GM23248 (cell line): ENCODE measurements around the gene CERKL. TPM values are rescaled to one million over a fixed set of nuclear protein-coding genes. Genes with fewer than 3 reads are reported as not detected.

Source experiments
- DNase-seq: peaks from one replicate; pipeline ENCODE4 v3.0.0-alpha.2; 2015
- H2AFZ ChIP-seq: fragments of 200-600 bp; sonication (generic); 2 replicates; pipeline ENCODE4 v1.6.1; 2016; ENCODE audit warnings: antibody characterized with exemption
- H3F3A ChIP-seq: fragments of 200-600 bp; sonication (generic); 2 replicates; pipeline ENCODE4 v1.6.1; 2016; ENCODE audit warnings: mild to moderate bottlenecking, antibody characterized with exemption, mixed run types; ENCODE audit not compliant: insufficient read depth
- H3K27ac ChIP-seq: fragments of 200-600 bp; sonication (generic); 2 replicates; pipeline ENCODE4 v1.5.1; 2016; ENCODE audit warnings: mild to moderate bottlenecking
- H3K27me3 ChIP-seq: fragments of 200-600 bp; sonication (generic); replicated peaks from 2 replicates; pipeline ENCODE4 v1.6.1; 2016; ENCODE audit warnings: mild to moderate bottlenecking; ENCODE audit not compliant: insufficient read depth
- H3K36me3 ChIP-seq: fragments of 200-600 bp; sonication (generic); 2 replicates; pipeline ENCODE4 v1.6.1; 2016; ENCODE audit warnings: low read depth, mild to moderate bottlenecking
- H3K4me1 ChIP-seq: fragments of 200-600 bp; sonication (generic); 2 replicates; pipeline ENCODE4 v1.6.1; 2016; ENCODE audit warnings: mild to moderate bottlenecking; ENCODE audit not compliant: insufficient read depth
- H3K4me2 ChIP-seq: fragments of 200-600 bp; sonication (generic); one replicate; pipeline ENCODE4 v1.6.1; 2016; ENCODE audit warnings: mild to moderate bottlenecking; ENCODE audit not compliant: unreplicated experiment
- H3K4me3 ChIP-seq: fragments of 200-600 bp; sonication (generic); 2 replicates; pipeline ENCODE4 v1.5.1; 2016; ENCODE audit warnings: mild to moderate bottlenecking
- H3K79me2 ChIP-seq: fragments of 200-600 bp; sonication (generic); 2 replicates; pipeline ENCODE4 v1.6.1; 2016; ENCODE audit warnings: mild to moderate bottlenecking; ENCODE audit not compliant: insufficient read depth
- H3K9ac ChIP-seq: fragments of 200-600 bp; sonication (generic); 2 replicates; pipeline ENCODE4 v1.6.1; 2016; ENCODE audit warnings: mild to moderate bottlenecking
- H3K9me2 ChIP-seq: fragments of 200-600 bp; sonication (generic); 2 replicates; pipeline ENCODE4 v1.6.1; 2016; ENCODE audit warnings: mixed run types, mild to moderate bottlenecking, moderate library complexity; ENCODE audit not compliant: insufficient read depth
- H3K9me3 ChIP-seq: fragments of 200-600 bp; sonication (generic); one replicate; pipeline ENCODE4 v1.6.1; 2017; ENCODE audit warnings: low read depth
- H4K20me1 ChIP-seq: fragments of 200-600 bp; sonication (generic); 2 replicates; pipeline ENCODE4 v1.6.0; 2016; ENCODE audit not compliant: insufficient read depth
- EZH2 ChIP-seq: fragments of 200-600 bp; sonication (generic); IDR thresholded peaks from 2 replicates; pipeline ENCODE4 v1.6.1; 2018; ENCODE audit warnings: antibody characterized with exemption, mild to moderate bottlenecking; ENCODE audit not compliant: insufficient read depth, poor library complexity, severe bottlenecking
- EZH2phosphoT487 ChIP-seq: fragments of 200-600 bp; sonication (generic); IDR thresholded peaks from 2 replicates; pipeline ENCODE4 v1.6.1; 2018; ENCODE audit warnings: antibody characterized with exemption, moderate library complexity, mild to moderate bottlenecking, low read depth; ENCODE audit not compliant: insufficient read depth
- WGBS, 2 experiments: methylation state at CpG; one replicate each; pipeline ENCODE4 v1.1.6; 2015 to 2017; ENCODE audit warnings: low lambda C conversion rate in 2 of 2, low coverage in 1 of 2; ENCODE audit errors: missing lambda C conversion rate in 2 of 2; 5-methylcytosine and 5-hydroxymethylcytosine counted together
- in situ Hi-C: fragments of 300-500 bp; cut with MboI; formaldehyde crosslinking; loops from 2 replicates; pipeline ENCODE4 v1.15.0; 2020
- polyA plus RNA-seq: library from polyadenylated mRNA; unstranded; fragments of >200 nt; fragmentation: Nextera tagmentation; extraction: Ambion mirVana; gene quantifications from 2 replicates; pipeline ENCODE4 v1.2.1, GENCODE V29; 2016
- total RNA-seq: library from RNA; depleted of rRNA; stranded (reverse); fragments of >200 nt; shearing (Covaris generic); gene quantifications from 2 replicates; pipeline ENCODE4 v1.2.3, GENCODE V29; 2014

CERKL gene
- total and polyA plus RNA-seq, 2 experiments from 2014 or later: 5.2 TPM; not detected in 1

DNA sequence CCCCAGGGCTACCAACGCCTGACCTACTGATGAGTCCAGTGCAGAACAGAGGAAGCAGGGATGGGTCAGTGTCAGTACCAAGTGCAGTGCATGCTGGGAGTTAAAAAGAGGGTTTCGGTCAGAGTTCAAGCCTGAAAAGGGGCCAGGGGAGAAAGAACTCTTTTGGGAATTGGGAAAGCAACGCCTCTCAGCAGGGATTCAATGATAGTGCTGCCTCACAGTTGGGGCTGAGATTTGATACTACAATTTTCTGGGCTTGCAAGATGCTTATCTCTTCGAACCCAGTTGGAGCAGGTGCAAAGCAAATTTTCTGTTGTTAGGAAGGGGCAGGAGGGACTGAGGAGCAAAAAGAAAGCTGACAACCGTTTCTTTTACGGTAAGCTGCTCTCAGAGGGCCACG is 82.6 kb downstream of the CERKL start:
- no peak overlapping the region for H3K4me2 ChIP-seq
- H4K20me1 ChIP-seq: no peaks in the 10 kb centered on the region
- H3K27ac ChIP-seq: no peak overlapping the region
- no peak overlapping the region for H2AFZ ChIP-seq
- H3K4me3 ChIP-seq: no peak overlapping the region
- no peak for TF ChIP-seq EZH2
- H3K9me3 ChIP-seq: no peaks in the 10 kb centered on the region
- DNase-seq: no peak
- 68 to 71% methylated on average over 7 of the region's 7 CpGs for WGBS, 2 experiments
- in situ Hi-C loops: loop anchor here (10.0 kb wide), 1 partner anchor 140 kb away; no protein-coding TSS in a partner anchor
- H3K79me2 ChIP-seq: no peaks in the 10 kb centered on the region
- H3K36me3 ChIP-seq: no peaks in the 10 kb centered on the region
- no peaks in the 10 kb centered on the region for H3K4me1 ChIP-seq
- H3K9me2 ChIP-seq: no peaks in the 10 kb centered on the region
- H3K27me3 ChIP-seq: peaks cover 5% of the 10 kb centered on the region; the same call in 1 of the 2 replicates
- H3F3A ChIP-seq: no peaks in the 10 kb centered on the region
- H3K9ac ChIP-seq: no peak overlapping the region

DNA sequence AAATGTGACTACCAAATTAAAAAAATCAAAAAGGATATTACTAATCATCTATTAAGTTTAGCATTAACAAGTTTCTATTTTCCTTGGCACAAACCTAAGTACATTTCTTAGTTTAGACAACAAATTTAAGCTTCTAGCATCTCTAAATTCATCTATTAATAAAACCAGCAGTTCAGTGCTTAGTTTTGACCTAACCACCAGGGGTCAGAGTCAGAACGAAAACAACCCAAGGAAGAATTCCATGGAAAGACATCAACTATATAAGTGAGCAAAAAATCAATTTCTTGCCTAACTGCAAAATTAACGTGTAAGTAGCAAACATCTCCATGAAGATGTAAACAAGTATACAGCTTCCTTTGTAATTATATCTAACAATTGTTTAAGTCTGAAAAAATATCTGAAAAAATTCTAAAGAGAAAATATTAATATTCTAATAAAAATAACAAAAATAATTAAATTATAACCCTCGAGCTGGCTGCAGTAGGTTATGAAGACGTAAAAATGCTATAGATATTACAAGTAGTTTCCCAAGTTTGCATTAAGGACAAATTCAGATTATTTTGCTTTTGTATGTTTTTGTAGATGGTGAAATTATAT is 83.7 kb downstream of the CERKL start:
- 18 to 19% methylated on average over 4 of the region's 4 CpGs for WGBS, 2 experiments

DNA sequence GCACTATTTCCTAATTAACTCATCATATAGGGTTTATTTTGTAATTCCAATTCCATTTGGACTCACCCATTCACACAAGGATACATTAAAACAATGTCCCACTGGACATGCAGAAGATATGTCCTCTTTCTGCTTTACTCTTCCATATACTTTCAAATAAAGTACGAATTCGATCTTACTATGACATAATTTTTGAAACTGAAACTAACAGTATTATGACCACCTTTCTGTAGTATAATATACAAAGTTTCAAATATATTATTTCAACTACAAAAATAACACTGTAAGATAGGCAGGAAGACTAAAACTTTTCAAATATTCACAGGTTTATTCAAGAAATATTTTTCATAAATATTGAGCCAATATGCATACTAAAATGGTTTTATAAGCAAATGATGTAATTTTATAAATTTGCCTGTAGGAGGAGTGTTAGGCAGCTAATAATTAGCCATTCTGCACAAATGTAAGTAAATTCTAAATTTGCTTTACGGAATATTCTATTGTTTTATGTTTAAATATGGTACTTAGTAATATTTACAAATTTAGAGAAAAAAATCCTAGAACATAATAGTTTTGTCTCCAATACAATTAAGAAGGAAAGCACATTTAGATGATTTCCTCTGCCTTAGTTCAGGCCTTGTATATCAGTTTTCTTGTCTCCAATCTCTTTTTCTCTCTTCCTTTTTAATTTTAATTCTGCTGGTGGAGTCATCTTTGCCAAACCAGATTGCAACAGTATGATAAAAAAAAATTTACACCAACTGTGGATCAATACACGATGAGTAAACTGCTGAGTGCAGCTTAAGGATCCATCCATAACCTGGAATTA is 85.9 kb downstream of the CERKL start:
- Histone ChIP-seq H3K27me3 (no peaks in the 10 kb centered on the region), H3K4me3 (no peak overlapping the region), H3K79me2 (no peaks in the 10 kb centered on the region), H3K9ac (no peak overlapping the region), H3K36me3 (no peaks in the 10 kb centered on the region), H3K4me1 (no peaks in the 10 kb centered on the region), H3K27ac (no peak overlapping the region), H2AFZ (no peak overlapping the region), H4K20me1 (no peaks in the 10 kb centered on the region), H3K9me3 (no peaks in the 10 kb centered on the region), H3K9me2 (no peaks in the 10 kb centered on the region), H3K4me2 (no peak overlapping the region), H3F3A (no peaks in the 10 kb centered on the region)
- WGBS, 2 experiments: 83 to 89% methylated on average over 4 of the region's 4 CpGs
- in situ Hi-C loops: loop anchor here (10.0 kb wide), 1 partner anchor 144 kb away; no protein-coding TSS in a partner anchor
- TF ChIP-seq EZH2phosphoT487 (no peak), EZH2 (no peak)
- DNase-seq: peak; percentile 18

More for the DNA sequence above, 83.7 kb downstream of the CERKL start:
- Histone ChIP-seq H3K36me3 (no peaks in the 10 kb centered on the region), H3K9me3 (no peaks in the 10 kb centered on the region), H3F3A (no peaks in the 10 kb centered on the region), H3K4me2 (no peak overlapping the region), H3K27ac (no peak overlapping the region), H3K4me3 (no peak overlapping the region), H3K9me2 (no peaks in the 10 kb centered on the region), H2AFZ (no peak overlapping the region), H3K79me2 (no peaks in the 10 kb centered on the region), H3K9ac (no peak overlapping the region), H3K4me1 (no peaks in the 10 kb centered on the region), H3K27me3 (no peaks in the 10 kb centered on the region; the same call in 1 of the 2 replicates), H4K20me1 (no peaks in the 10 kb centered on the region)
- in situ Hi-C loops: loop anchor here (10.0 kb wide), 1 partner anchor 142 kb away; no protein-coding TSS in a partner anchor
- DNase-seq: peak; percentile 58
- TF ChIP-seq EZH2: no peak
- no peak for TF ChIP-seq EZH2phosphoT487

DNA sequence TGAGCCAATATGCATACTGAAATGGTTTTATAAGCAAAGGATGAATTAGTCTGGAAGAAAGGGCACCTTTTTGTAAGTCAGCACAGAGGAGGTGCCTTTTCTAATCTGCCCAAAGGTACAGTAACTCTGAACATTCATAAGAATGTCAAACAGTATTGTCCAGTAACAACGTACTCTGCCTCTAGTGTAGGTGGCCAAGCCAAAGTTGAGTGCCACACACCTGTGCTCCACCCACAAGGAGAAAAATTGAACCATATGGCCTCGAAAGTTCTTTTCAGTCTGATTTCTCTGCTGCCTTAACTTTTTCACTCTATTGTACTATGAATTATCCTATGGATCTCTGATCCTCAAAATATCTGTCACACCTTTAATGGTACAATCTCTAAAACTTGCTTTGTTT is 86.8 kb downstream of the CERKL start:
- Histone ChIP-seq H3K36me3 (no peaks in the 10 kb centered on the region), H3F3A (no peaks in the 10 kb centered on the region), H4K20me1 (no peaks in the 10 kb centered on the region), H3K4me3 (no peak overlapping the region), H3K9me3 (no peaks in the 10 kb centered on the region), H3K9me2 (no peaks in the 10 kb centered on the region; the same call in 1 of the 2 replicates), H3K4me2 (no peak overlapping the region), H3K27me3 (no peaks in the 10 kb centered on the region), H3K9ac (no peak overlapping the region), H2AFZ (no peak overlapping the region), H3K27ac (no peak overlapping the region), H3K79me2 (no peaks in the 10 kb centered on the region), H3K4me1 (no peaks in the 10 kb centered on the region)
- WGBS, 2 experiments: 83 to 88% methylated on average over 2 of the region's 2 CpGs
- TF ChIP-seq EZH2: no peak
- no peak for TF ChIP-seq EZH2phosphoT487
- DNase-seq: no peak
- in situ Hi-C loops: loop anchor here (10.0 kb wide), 1 partner anchor 145 kb away; no protein-coding TSS in a partner anchor
